IMR-90 (cell line): ENCODE data around the gene AVP. TPM values are rescaled to one million over a fixed set of nuclear protein-coding genes. Genes with fewer than 3 reads are reported as not detected.

Source experiments
- ATAC-seq: fragments of 200-7000 bp; cut with Tn5 transposase; 2 replicates; pipeline ENCODE4 v1.9.1; 2020; ENCODE audit warnings: low read depth, mild to moderate bottlenecking, moderate library complexity
- BruUV-seq: library from RNA; stranded (reverse); fragments of 400-500 nt; replicated peaks from 2 replicates; lab custom pipeline; 2021; lab: Mats Ljungman, UMichigan
- CTCF ChIA-PET: fragments of 300-600 bp; formaldehyde crosslinking; extraction: SDS; loops from one replicate; lab custom pipeline; 2021; ENCODE audit warnings: antibody characterized with exemption; lab: Yijun Ruan, JAX
- POLR2A ChIA-PET: fragments of 300-600 bp; sonication (Branson Sonifier 250); formaldehyde crosslinking; loops from one replicate; lab custom pipeline; 2022; ENCODE audit warnings: antibody characterized with exemption; ENCODE audit not compliant: unreplicated experiment; lab: Charles Lee
- DNase-seq: peaks from one replicate; pipeline ENCODE4 v3.0.0; 2013
- H2AFZ ChIP-seq: replicated peaks from 2 replicates; pipeline ENCODE3; 2013; ENCODE audit warnings: low read length, mild to moderate bottlenecking; ENCODE audit not compliant: poor library complexity
- H2AK5ac ChIP-seq: 2 replicates; pipeline ENCODE4 v1.6.1; 2013; ENCODE audit warnings: low read depth, low read length, inconsistent platforms
- H2AK9ac ChIP-seq: replicated peaks from 2 replicates; pipeline ENCODE3; 2013; ENCODE audit warnings: mild to moderate bottlenecking, low read depth, low read length, moderate library complexity; ENCODE audit not compliant: poor library complexity
- H2BK120ac ChIP-seq: 2 replicates; pipeline ENCODE4 v1.6.1; 2013; ENCODE audit warnings: low read depth, low read length, inconsistent platforms
- H2BK15ac ChIP-seq: 3 replicates; pipeline ENCODE4 v1.6.1; 2013; ENCODE audit warnings: low read depth, low read length, inconsistent platforms
- H2BK20ac ChIP-seq: 2 replicates; pipeline ENCODE4 v1.6.1; 2013; ENCODE audit warnings: low read depth, mild to moderate bottlenecking, inconsistent platforms, low read length, moderate library complexity
- H2BK5ac ChIP-seq: 2 replicates; pipeline ENCODE4 v1.6.1; 2013; ENCODE audit warnings: mild to moderate bottlenecking, low read depth, low read length, inconsistent platforms; ENCODE audit not compliant: poor library complexity, severe bottlenecking
- H3K14ac ChIP-seq: replicated peaks from 2 replicates; pipeline ENCODE4 v1.6.1; 2013; ENCODE audit warnings: low read depth, low read length, inconsistent platforms
- H3K18ac ChIP-seq: 2 replicates; pipeline ENCODE4 v1.6.1; 2013; ENCODE audit warnings: low read depth, low read length, control low read depth
- H3K23ac ChIP-seq: 2 replicates; pipeline ENCODE4 v1.6.1; 2013; ENCODE audit warnings: low read depth, low read length, inconsistent platforms
- H3K27ac ChIP-seq: 2 replicates; pipeline ENCODE4 v1.5.1; 2013; ENCODE audit warnings: mild to moderate bottlenecking, control low read depth, low read length; ENCODE audit not compliant: insufficient read depth
- H3K27me3 ChIP-seq: 2 replicates; pipeline ENCODE4 v1.6.1; 2013; ENCODE audit warnings: low read length; ENCODE audit not compliant: control insufficient read depth, insufficient read depth
- H3K36me3 ChIP-seq: 2 replicates; pipeline ENCODE4 v1.6.1; 2013; ENCODE audit warnings: low read length, mixed read lengths; ENCODE audit not compliant: control insufficient read depth, insufficient read depth
- H3K4ac ChIP-seq: 2 replicates; pipeline ENCODE4 v1.6.1; 2013; ENCODE audit warnings: low read depth, low read length, inconsistent platforms
- H3K4me1 ChIP-seq: 2 replicates; pipeline ENCODE4 v1.6.1; 2013; ENCODE audit warnings: low read length, mixed read lengths; ENCODE audit not compliant: control insufficient read depth, insufficient read depth
- H3K4me2 ChIP-seq: 2 replicates; pipeline ENCODE4 v1.6.1; 2013; ENCODE audit warnings: low read depth, mild to moderate bottlenecking, control low read depth, low read length, moderate library complexity
- H3K4me3 ChIP-seq: 2 replicates; pipeline ENCODE4 v1.5.1; 2013; ENCODE audit warnings: low read depth, mild to moderate bottlenecking, control low read depth, low read length, moderate library complexity; ENCODE audit not compliant: insufficient read depth
- H3K56ac ChIP-seq: 2 replicates; pipeline ENCODE4 v1.6.1; 2013; ENCODE audit warnings: low read length, inconsistent platforms; ENCODE audit not compliant: insufficient read depth; ENCODE audit errors: extremely low read depth
- H3K79me1 ChIP-seq, 2 experiments: 2 replicates each; pipeline ENCODE4 v1.6.1; 2013; ENCODE audit warnings: low read length in 2 of 2, inconsistent platforms in 1 of 2, low read depth in 1 of 2
- H3K9ac ChIP-seq: 2 replicates; pipeline ENCODE4 v1.6.1; 2013; ENCODE audit warnings: low read depth, low read length, control low read depth
- H3K9me1 ChIP-seq: 2 replicates; pipeline ENCODE4 v1.6.1; 2013; ENCODE audit warnings: low read length, inconsistent platforms; ENCODE audit not compliant: insufficient read depth
- H3K9me3 ChIP-seq: 2 replicates; pipeline ENCODE4 v1.6.1; 2013; ENCODE audit warnings: low read length; ENCODE audit not compliant: control insufficient read depth, insufficient read depth
- H4K20me1 ChIP-seq: 2 replicates; pipeline ENCODE4 v1.6.1; 2013; ENCODE audit warnings: low read length, inconsistent platforms; ENCODE audit not compliant: insufficient read depth
- H4K5ac ChIP-seq: 2 replicates; pipeline ENCODE4 v1.6.1; 2013; ENCODE audit warnings: mild to moderate bottlenecking, low read depth, low read length, control low read depth
- H4K8ac ChIP-seq, 2 experiments: 2 replicates each; pipeline ENCODE4 v1.6.1; 2013; ENCODE audit warnings: low read depth in 2 of 2, low read length in 2 of 2, control low read depth in 1 of 2, inconsistent platforms in 1 of 2
- H4K91ac ChIP-seq: 2 replicates; pipeline ENCODE4 v1.6.1; 2013; ENCODE audit warnings: low read depth, low read length, inconsistent platforms; ENCODE audit not compliant: insufficient read depth
- BHLHE40 ChIP-seq: fragments of 150-350 bp; IDR thresholded peaks from 2 replicates; pipeline ENCODE4 v1.6.1; 2016; ENCODE audit warnings: mild to moderate bottlenecking, low read depth, low read length
- FOS ChIP-seq: fragments of 150-350 bp; IDR thresholded peaks from 2 replicates; pipeline ENCODE4 v1.6.1; 2016; ENCODE audit warnings: low read depth, low read length
- MXI1 ChIP-seq: IDR thresholded peaks from 2 replicates; pipeline ENCODE4 v1.6.1; 2012; ENCODE audit warnings: low read depth, mild to moderate bottlenecking, low read length, moderate library complexity, borderline replicate concordance
- NFE2L2 ChIP-seq: fragments of 150-350 bp; IDR thresholded peaks from 2 replicates; pipeline ENCODE4 v1.6.1; 2016; ENCODE audit warnings: low read depth, mild to moderate bottlenecking, low read length
- RCOR1 ChIP-seq: IDR thresholded peaks from 2 replicates; pipeline ENCODE4 v1.6.1; 2012; ENCODE audit warnings: mild to moderate bottlenecking, low read length, improper control_type of control experiment; ENCODE audit not compliant: insufficient replicate concordance
- RFX5 ChIP-seq: IDR thresholded peaks from 2 replicates; pipeline ENCODE4 v1.8.0; 2012; ENCODE audit warnings: low read depth, mild to moderate bottlenecking, low read length, moderate library complexity
- SMC3 ChIP-seq: fragments of 150-350 bp; IDR thresholded peaks from 2 replicates; pipeline ENCODE4 v1.6.1; 2016; ENCODE audit warnings: low read depth, mild to moderate bottlenecking, antibody characterized with exemption, low read length, moderate library complexity
- WGBS, 2 experiments: methylation state at CpG; one replicate each; pipeline versions ENCODE4 v1.1.5 to v1.1.7; 2013; ENCODE audit warnings: missing lambda C conversion rate in 2 of 2; ENCODE audit not compliant: insufficient read length in 1 of 2; ENCODE audit errors: extremely low coverage in 2 of 2; 5-methylcytosine and 5-hydroxymethylcytosine counted together
- dilution Hi-C: fragments of 300-500 bp; cut with HindIII; formaldehyde crosslinking; loops from one replicate; pipeline ENCODE4 v1.14.3; 2018; ENCODE audit warnings: low sequenced_read_pairs; ENCODE audit not compliant: unreplicated experiment
- in situ Hi-C: fragments of 300-500 bp; cut with MboI; formaldehyde crosslinking; loops from 3 replicates; pipeline ENCODE4 v1.14.3; 2019; ENCODE audit warnings: low sequenced_read_pairs, inconsistent platforms, mixed read lengths
- intact Hi-C: fragments of 100-400 bp; cut with micrococcal nuclease; formaldehyde crosslinking; loops from 2 replicates; pipeline ENCODE4 v1.10.0; 2022
- polyA plus RNA-seq, 3 experiments: library from polyadenylated mRNA; depleted of rRNA; stranded (reverse); fragments of >200 nt; gene quantifications; 2 replicates each; pipeline ENCODE4 v1.2.3, GENCODE V29; 2012; ENCODE audit warnings: low replicate concordance in 1 of 3
- total RNA-seq: library from RNA; depleted of rRNA; stranded (reverse); fragments of >200 nt; gene quantifications from 2 replicates; pipeline ENCODE4 v1.2.3, GENCODE V29; 2012
- TF ChIP-seq, protein P1 (sequence below): fragments of 150-350 bp; IDR thresholded peaks from 2 replicates; pipeline ENCODE4 v1.6.1; 2017; ENCODE audit warnings: mild to moderate bottlenecking, antibody characterized with exemption, low read length, low read depth

AVP gene
- total and polyA plus RNA-seq, 2 of the 4 experiments (the other 2 are of a cell fraction), result not detected

GRCh38 chr20:3040086-3040485, 44.4 kb downstream of the AVP start:
- TF ChIP-seq, protein P1, sequence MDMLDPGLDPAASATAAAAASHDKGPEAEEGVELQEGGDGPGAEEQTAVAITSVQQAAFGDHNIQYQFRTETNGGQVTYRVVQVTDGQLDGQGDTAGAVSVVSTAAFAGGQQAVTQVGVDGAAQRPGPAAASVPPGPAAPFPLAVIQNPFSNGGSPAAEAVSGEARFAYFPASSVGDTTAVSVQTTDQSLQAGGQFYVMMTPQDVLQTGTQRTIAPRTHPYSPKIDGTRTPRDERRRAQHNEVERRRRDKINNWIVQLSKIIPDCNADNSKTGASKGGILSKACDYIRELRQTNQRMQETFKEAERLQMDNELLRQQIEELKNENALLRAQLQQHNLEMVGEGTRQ, result no peak
- TF ChIP-seq RCOR1 (no peak), RFX5 (no peak), NFE2L2 (no peak), BHLHE40 (no peak), MXI1 (no peak), FOS (no peak), SMC3 (no peak)
- no peak overlapping the region for H3K56ac ChIP-seq
- H4K5ac ChIP-seq, result no peak overlapping the region
- peaks cover 8% of the 10 kb centered on the region for H3K4me1 ChIP-seq
- no peaks in the 10 kb centered on the region for H3K9me3 ChIP-seq
- H3K36me3 ChIP-seq, result peaks cover 48% of the 10 kb centered on the region
- intact Hi-C loops, result no loop called here
- dilution Hi-C loops, result no loop called here
- no peak overlapping the region for H3K4me2 ChIP-seq
- no peaks in the 10 kb centered on the region for H4K20me1 ChIP-seq
- in situ Hi-C loops, result no loop called here
- H2AK9ac ChIP-seq, result no peak overlapping the region
- WGBS, 2 experiments, result 92% methylated on average over 4 of the region's 8 CpGs; no CpG with 5 or more reads in 1 of the 2 experiments
- ChIA-PET CTCF (no interaction called here), POLR2A (no interaction called here)
- DNase-seq, result no peak
- BruUV-seq, result no TSS peak
- no peak overlapping the region for H3K14ac ChIP-seq
- peaks cover 10% of the 10 kb centered on the region for H3K9me1 ChIP-seq
- H3K18ac ChIP-seq, result no peak overlapping the region
- no peak overlapping the region for H3K9ac ChIP-seq
- no peak overlapping the region for H2BK5ac ChIP-seq
- ATAC-seq, result no peak
- H2AFZ ChIP-seq, result no peak overlapping the region
- no peak overlapping the region for H2BK120ac ChIP-seq
- no peak overlapping the region for H2BK20ac ChIP-seq
- 0 out of 4 replicates have a peak, but pooled peaks cover 0 to 2% of the 10 kb centered on the region in 2 experiments for H3K79me1 ChIP-seq
- no peak overlapping the region for H3K4me3 ChIP-seq
- H2BK15ac ChIP-seq, result no peak overlapping the region
- H3K4ac ChIP-seq, result no peak overlapping the region
- no peak overlapping the region for H4K8ac ChIP-seq
- H3K27ac ChIP-seq, result no peak overlapping the region
- H4K91ac ChIP-seq, result no peak overlapping the region
- H3K27me3 ChIP-seq, result no peaks in the 10 kb centered on the region
- H2AK5ac ChIP-seq, result no peak overlapping the region
- H3K23ac ChIP-seq, result no peak overlapping the region
